ENCODE results near the gene MT1F. TPM values are rescaled to one million over a fixed set of nuclear protein-coding genes. Genes with fewer than 3 reads are reported as not detected.
"Not testable (repeated sequence)": the region's sequence is repeated elsewhere in the genome, so short reads cannot be mapped to it uniquely, and the experiment has no call there.

The MT1F gene
- polyA plus RNA-seq, 3 donors: 10.2 to 21.9 (median 13.6) TPM

DNA sequence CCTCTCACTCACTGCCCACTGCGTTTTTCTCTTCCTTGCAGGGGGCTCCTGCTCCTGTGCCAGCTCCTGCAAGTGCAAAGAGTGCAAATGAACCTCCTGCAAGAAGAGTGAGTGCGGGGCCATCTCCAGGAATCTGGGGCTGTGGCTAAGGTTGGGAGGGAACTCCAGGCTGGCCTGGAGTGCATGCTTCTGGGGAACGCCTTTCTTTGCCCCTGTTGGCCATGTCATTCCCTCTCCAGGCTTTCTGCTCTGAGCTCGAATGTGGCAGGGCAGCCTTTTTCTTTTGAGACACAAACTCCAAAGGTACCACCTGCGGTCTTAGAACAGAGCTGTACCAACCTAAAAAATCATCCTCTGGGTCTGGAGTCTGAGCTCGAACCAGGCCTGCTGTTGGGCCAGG, 39.6 kb upstream of the MT1F start:
- peaks cover 43 to 52% (median 45%) of the 10 kb centered on the region in 3 donors for H3K27me3 Mint-ChIP-seq (ENCODE audit: low read depth in 3 of 3)
- Histone ChIP-seq H3K4me2 (replicated peaks; ENCODE audit: extremely low read depth, low read length, poor library complexity, severe bottlenecking) (no peak overlapping the region), H3K27me3 (ENCODE audit: control insufficient read depth in 2 of 2, insufficient read depth in 2 of 2, low read length in 2 of 2) (peaks cover 18 to 42% of the 10 kb centered on the region in 2 donors), H3K27ac (ENCODE audit: low read depth in 1 of 2, low read length in 2 of 2) (no peak overlapping the region), H3K9ac (ENCODE audit: insufficient read depth, low read length, poor library complexity, severe bottlenecking) (no peak overlapping the region), H3K4me1 (ENCODE audit: control insufficient read depth in 1 of 2, insufficient read depth in 2 of 2, low read length in 2 of 2) (peaks cover 12 to 14% of the 10 kb centered on the region in 2 donors), H3K36me3 (replicated peaks in 1 of 2; ENCODE audit: control insufficient read depth in 1 of 2, insufficient read depth in 2 of 2, low read length in 2 of 2) (no peaks in the 10 kb centered on the region), H4K20me1 (ENCODE audit: insufficient read depth, low read length) (no peaks in the 10 kb centered on the region), H2AFZ (ENCODE audit: insufficient read depth, low read depth, low read length, poor library complexity, severe bottlenecking) (no peak overlapping the region), H3K9me3 (replicated peaks in 1 of 2; ENCODE audit: control insufficient read depth in 1 of 2, insufficient read depth in 1 of 2, low read length in 2 of 2) (no peaks in the 10 kb centered on the region), H3K79me2 (ENCODE audit: insufficient read depth, low read length) (no peaks in the 10 kb centered on the region), H3K4me3 (replicated peaks in 1 of 3; ENCODE audit: low read depth in 2 of 3, low read length in 3 of 3) (no peak overlapping the region)
- peaks cover 0 to 2% (median 0%) of the 10 kb centered on the region in 7 donors for H3K9me3 Mint-ChIP-seq
- H3K4me3 Mint-ChIP-seq: peak overlapping the region; percentile 20 to 94
- TF ChIP-seq, protein P1, sequence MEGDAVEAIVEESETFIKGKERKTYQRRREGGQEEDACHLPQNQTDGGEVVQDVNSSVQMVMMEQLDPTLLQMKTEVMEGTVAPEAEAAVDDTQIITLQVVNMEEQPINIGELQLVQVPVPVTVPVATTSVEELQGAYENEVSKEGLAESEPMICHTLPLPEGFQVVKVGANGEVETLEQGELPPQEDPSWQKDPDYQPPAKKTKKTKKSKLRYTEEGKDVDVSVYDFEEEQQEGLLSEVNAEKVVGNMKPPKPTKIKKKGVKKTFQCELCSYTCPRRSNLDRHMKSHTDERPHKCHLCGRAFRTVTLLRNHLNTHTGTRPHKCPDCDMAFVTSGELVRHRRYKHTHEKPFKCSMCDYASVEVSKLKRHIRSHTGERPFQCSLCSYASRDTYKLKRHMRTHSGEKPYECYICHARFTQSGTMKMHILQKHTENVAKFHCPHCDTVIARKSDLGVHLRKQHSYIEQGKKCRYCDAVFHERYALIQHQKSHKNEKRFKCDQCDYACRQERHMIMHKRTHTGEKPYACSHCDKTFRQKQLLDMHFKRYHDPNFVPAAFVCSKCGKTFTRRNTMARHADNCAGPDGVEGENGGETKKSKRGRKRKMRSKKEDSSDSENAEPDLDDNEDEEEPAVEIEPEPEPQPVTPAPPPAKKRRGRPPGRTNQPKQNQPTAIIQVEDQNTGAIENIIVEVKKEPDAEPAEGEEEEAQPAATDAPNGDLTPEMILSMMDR (IDR thresholded peaks at IDR 0.05): no peak
- peaks cover 0 to 2% of the 10 kb centered on the region in 2 donors for H3K36me3 Mint-ChIP-seq
- intact Hi-C loops (cut with micrococcal nuclease): no loop called here
- no peak overlapping the region for H3K27ac Mint-ChIP-seq
- peaks cover 13% of the 10 kb centered on the region for H3K4me1 Mint-ChIP-seq
- no peak for DNase-seq
- WGBS (ENCODE audit: insufficient coverage): 66% methylated on average over 4 of the region's 6 CpGs

DNA sequence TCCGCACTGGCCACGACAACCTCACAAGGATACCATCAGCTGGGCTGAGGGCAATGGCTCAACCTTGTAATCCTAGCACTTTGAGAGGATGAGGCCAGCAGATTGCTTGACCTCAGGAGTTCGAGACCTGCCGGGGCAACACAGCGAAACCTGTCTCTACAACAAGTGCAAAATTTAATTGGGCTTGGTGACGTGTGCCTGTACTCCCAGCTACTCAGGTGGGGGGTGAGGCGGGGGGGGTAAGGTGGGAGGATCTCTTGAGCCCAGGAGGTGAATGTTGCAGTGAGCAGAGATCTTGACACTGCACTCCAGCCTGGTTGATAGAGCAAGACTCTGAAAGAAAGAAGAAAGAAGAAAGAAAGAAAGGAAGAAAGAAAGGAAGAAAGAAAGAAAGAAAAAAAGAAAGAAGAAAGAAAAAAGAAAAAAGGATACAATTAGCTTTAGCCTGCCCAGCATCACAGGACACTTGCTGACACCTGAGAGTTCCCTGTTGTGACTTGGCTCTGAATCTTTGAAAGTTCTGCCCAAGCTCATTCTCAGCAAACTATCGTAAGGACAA, 37.3 kb upstream of the MT1F start:
- H3K9me3 ChIP-seq (replicated peaks in 1 of 2; ENCODE audit: control insufficient read depth in 1 of 2, insufficient read depth in 1 of 2, low read length in 2 of 2): no peaks in the 10 kb centered on the region
- Mint-ChIP-seq H3K27me3 (ENCODE audit: low read depth in 3 of 3) (peaks cover 51 to 64% (median 54%) of the 10 kb centered on the region in 3 donors), H3K9me3 (peaks cover 0 to 2% (median 0%) of the 10 kb centered on the region in 7 donors), H3K36me3 (peaks cover 0 to 6% of the 10 kb centered on the region in 2 donors), H3K4me3 (peak overlapping the region in 1 of 2 donors; percentile 49), H3K27ac (no peak overlapping the region), H3K4me1 (peaks cover 19% of the 10 kb centered on the region)
- H3K36me3 ChIP-seq (replicated peaks in 1 of 2; ENCODE audit: control insufficient read depth in 1 of 2, insufficient read depth in 2 of 2, low read length in 2 of 2): no peaks in the 10 kb centered on the region
- H2AFZ ChIP-seq (ENCODE audit: insufficient read depth, low read depth, low read length, poor library complexity, severe bottlenecking): no peak overlapping the region
- no peaks in the 10 kb centered on the region for H4K20me1 ChIP-seq (ENCODE audit: insufficient read depth, low read length)
- no peak overlapping the region for H3K9ac ChIP-seq (ENCODE audit: insufficient read depth, low read length, poor library complexity, severe bottlenecking)
- DNase-seq: no peak
- WGBS (ENCODE audit: insufficient coverage): 100% methylated on average over 2 of the region's 8 CpGs
- H3K27me3 ChIP-seq (ENCODE audit: control insufficient read depth in 2 of 2, insufficient read depth in 2 of 2, low read length in 2 of 2): peaks cover 18 to 53% of the 10 kb centered on the region in 2 donors
- no peak overlapping the region for H3K4me2 ChIP-seq (replicated peaks; ENCODE audit: extremely low read depth, low read length, poor library complexity, severe bottlenecking)
- H3K27ac ChIP-seq (ENCODE audit: low read depth in 1 of 2, low read length in 2 of 2): no peak overlapping the region
- TF ChIP-seq, protein P1 (IDR thresholded peaks at IDR 0.05): no peak
- H3K4me3 ChIP-seq (replicated peaks in 1 of 3; ENCODE audit: low read depth in 2 of 3, low read length in 3 of 3): no peak overlapping the region
- intact Hi-C loops (cut with micrococcal nuclease): no loop called here
- no peaks in the 10 kb centered on the region for H3K79me2 ChIP-seq (ENCODE audit: insufficient read depth, low read length)
- H3K4me1 ChIP-seq (ENCODE audit: control insufficient read depth in 1 of 2, insufficient read depth in 2 of 2, low read length in 2 of 2): peaks cover 18 to 22% of the 10 kb centered on the region in 2 donors

DNA sequence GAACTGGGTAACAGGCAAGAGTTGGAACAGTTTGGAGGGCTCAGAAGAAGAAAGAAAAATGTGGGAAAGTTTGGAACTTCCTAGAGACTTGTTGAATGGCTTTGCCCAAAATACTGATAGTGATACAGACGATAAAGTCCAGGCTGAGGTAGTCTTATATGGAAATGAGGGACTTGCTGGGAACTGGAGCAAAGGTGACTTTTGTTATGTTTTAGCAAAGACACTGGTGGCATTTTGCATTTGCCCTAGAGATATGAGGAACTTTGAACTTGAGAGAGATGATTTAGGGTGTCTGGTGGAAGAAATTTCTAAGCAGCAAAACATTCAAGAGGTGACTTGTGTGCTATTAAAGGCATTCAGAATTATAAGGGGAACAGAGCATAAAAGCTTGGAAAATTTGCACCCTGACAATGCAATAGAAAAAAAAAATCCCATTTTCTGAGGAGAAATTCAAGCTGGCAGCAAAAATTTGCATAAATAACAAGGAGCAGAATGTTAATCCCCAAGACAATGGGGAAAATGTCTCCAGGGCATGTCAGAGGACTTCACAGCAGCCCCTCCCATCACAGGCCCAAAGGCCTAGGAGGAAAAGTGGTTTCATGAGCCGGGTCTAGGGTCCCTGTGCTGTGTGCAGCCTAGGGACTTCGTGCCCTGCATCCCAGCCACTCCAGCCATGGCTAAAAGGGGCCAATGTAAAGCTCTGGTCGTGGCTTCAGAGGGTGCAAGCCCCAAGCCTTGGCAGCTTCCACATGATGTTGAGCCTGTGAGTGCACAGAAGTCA, 35.9 kb upstream of the MT1F start:
- H3K27me3 ChIP-seq (ENCODE audit: control insufficient read depth in 2 of 2, insufficient read depth in 2 of 2, low read length in 2 of 2): peaks cover 18 to 56% of the 10 kb centered on the region in 2 donors
- not testable (repeated sequence) for H3K27ac ChIP-seq (ENCODE audit: low read depth in 1 of 2, low read length in 2 of 2)

More for the DNA sequence above, 35.9 kb upstream of the MT1F start:
- H3K9me3 Mint-ChIP-seq; H3K4me3 Mint-ChIP-seq; DNase-seq; intact Hi-C loops (cut with micrococcal nuclease); H3K4me2 ChIP-seq (replicated peaks; ENCODE audit: extremely low read depth, low read length, poor library complexity, severe bottlenecking); H3K79me2 ChIP-seq (ENCODE audit: insufficient read depth, low read length); H3K36me3 ChIP-seq (replicated peaks in 1 of 2; ENCODE audit: control insufficient read depth in 1 of 2, insufficient read depth in 2 of 2, low read length in 2 of 2); H3K4me3 ChIP-seq (replicated peaks in 1 of 3; ENCODE audit: low read depth in 2 of 3, low read length in 3 of 3); H3K36me3 Mint-ChIP-seq; H3K9ac ChIP-seq (ENCODE audit: insufficient read depth, low read length, poor library complexity, severe bottlenecking); H2AFZ ChIP-seq (ENCODE audit: insufficient read depth, low read depth, low read length, poor library complexity, severe bottlenecking); H4K20me1 ChIP-seq (ENCODE audit: insufficient read depth, low read length); H3K9me3 ChIP-seq (replicated peaks in 1 of 2; ENCODE audit: control insufficient read depth in 1 of 2, insufficient read depth in 1 of 2, low read length in 2 of 2): not testable (repeated sequence)
- Mint-ChIP-seq H3K27ac (peak overlapping the region in 1 of 7 donors; percentile 1), H3K27me3 (ENCODE audit: low read depth in 3 of 3) (peaks cover 56 to 70% (median 58%) of the 10 kb centered on the region in 3 donors), H3K4me1 (peaks cover 29% of the 10 kb centered on the region)
- 93% methylated on average over 4 of the region's 4 CpGs for WGBS (ENCODE audit: insufficient coverage)
- H3K4me1 ChIP-seq (ENCODE audit: control insufficient read depth in 1 of 2, insufficient read depth in 2 of 2, low read length in 2 of 2): peaks cover 26 to 32% of the 10 kb centered on the region in 2 donors

Measured in CD14-positive monocyte (primary cell).